HG03439 (cell line): ENCODE measurements around the gene ADARB1.

Source experiments
- ATAC-seq: cut with Tn5 transposase; IDR thresholded peaks from one replicate; pipeline ENCODE4 v1.9.1; 2021; ENCODE audit warnings: mild to moderate bottlenecking, moderate library complexity; ENCODE audit not compliant: unreplicated experiment

Gene ADARB1

DNA sequence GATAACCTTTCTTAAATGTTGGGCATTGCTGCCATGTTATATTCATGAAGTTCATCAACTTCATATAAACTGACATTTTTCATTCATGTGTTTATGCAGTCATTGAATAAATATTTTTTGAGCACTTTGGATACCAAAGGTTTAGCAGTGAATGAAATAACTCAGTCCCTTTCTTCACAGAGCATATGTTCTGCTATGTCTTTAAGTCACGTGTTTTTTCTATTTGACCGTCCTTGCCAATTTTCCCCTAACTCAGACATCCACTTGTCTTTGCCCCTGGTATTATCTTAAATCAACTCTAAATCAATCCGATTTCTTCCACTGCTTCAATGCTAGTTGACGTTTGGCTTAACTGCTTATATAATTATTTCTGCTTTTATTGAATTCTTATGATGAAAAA is 16.6 kb downstream of the ADARB1 start:
- ATAC-seq = no peak

DNA sequence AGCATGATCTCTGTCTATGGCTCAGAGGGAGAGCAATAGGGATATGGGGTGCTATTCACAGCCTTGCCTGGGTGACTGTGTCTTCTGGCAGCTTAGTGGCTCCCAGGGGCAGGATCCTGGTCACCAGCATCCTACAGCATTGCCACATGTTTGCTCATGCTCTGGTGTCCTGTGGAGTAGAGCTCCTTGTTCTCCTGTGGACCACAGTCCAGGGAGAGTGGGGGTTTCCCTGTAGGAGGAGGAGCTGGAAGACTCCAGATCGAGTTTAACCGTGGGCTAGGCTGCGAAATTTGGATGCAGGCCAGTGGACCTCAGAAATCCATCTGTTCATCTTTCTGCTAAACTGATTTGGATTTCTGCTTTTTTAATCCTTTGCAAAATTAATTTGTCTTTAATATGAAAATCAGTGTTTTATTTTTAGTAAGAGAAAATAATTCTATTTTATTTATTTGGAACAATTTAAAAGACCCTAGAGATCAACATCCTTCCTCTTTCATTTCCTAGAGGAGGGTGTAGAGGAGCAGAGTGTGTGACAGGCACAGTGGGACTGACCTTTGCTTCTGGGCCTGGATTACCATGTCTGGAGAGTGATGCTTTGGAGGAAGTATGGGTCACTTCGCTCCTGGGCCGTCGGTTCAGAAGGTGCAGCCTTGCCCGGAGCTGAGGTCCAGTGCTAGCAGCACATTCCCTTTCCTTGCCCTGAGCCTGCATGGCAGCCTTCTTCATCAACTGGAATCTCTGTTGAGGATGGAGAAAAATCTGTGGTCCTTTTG is 17.4 kb downstream of the ADARB1 start:
- ATAC-seq = no peak

DNA sequence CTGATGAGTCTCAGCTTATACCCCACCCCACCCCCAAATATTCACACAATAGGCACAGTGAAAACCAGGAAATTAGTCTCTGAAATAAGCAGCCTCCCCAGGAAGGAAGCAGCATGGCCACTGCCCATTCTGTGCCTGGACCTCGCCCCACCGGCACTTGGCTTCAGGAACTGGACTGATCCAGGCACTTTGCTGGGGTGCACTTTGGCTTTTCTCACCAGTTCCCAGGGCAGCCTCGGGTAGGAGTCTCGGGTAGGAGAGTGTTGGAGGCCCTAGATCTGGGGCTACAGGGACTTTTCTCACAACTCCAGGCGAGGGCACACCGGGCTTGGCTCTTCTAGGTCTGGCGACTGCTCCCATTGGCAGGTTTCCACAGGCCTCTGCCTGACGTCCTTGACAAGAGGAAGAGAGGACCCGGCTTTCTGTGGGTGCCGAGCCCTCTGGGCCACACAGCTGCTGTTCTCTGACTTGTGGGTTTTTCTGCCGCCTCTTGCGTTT is 18.7 kb downstream of the ADARB1 start:
- no peak for ATAC-seq

- no peak for ATAC-seq
Observed at GRCh38 chr21:45094412-45094811, 20.0 kb downstream of the ADARB1 start.

GRCh38 chr21:45095505-45095904 is 21.1 kb downstream of the ADARB1 start:
- ATAC-seq = no peak

GRCh38 chr21:45096217-45096616 is 21.8 kb downstream of the ADARB1 start:
- ATAC-seq = no peak

- ATAC-seq = no peak
Observed at GRCh38 chr21:45097827-45098387, 23.5 kb downstream of the ADARB1 start.

DNA sequence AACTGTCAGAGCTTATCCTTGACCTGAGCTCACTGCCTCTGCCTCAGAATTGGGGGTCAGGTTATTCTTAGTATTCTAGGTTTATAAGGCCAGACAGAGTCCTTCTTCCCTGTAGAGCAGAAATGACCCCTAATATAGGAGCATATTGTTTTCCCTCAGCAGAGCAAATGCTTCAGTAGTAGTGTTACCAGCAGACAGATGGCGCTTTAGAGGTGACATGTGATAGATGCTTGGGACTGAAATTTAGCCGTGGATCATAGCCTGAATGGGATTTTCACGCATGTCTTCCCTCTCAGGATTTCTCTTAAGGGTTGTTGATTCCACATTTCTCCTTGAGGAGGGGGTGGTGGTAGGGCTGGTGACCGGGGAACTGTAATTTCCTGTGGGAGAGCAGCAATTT is 24.5 kb downstream of the ADARB1 start:
- no peak for ATAC-seq

GRCh38 chr21:45099571-45099970 is 25.2 kb downstream of the ADARB1 start:
- no peak for ATAC-seq

DNA sequence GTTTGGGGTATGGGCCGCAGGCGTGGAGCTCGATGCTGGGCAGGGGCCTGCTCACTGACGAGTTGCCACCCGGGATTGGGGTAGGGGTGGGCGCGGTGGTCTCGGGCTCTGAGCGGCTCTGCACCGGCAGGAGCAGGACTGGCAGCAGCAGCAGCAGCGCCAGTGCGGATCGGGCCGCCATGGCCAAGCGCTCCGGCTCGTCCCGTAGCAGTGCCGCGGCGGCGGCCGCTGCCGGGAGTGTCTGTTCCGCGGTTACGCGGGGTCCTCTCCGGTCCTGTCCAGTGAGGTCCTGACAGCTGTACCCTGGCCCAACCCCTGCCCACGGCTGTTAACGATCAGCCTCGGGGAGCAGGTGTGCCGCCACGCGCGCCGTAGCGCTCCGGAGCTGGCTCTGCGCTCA is 26.5 kb downstream of the ADARB1 start:
- ATAC-seq = no peak

- no peak for ATAC-seq
Observed at GRCh38 chr21:45102391-45102932, 28.1 kb downstream of the ADARB1 start.

DNA sequence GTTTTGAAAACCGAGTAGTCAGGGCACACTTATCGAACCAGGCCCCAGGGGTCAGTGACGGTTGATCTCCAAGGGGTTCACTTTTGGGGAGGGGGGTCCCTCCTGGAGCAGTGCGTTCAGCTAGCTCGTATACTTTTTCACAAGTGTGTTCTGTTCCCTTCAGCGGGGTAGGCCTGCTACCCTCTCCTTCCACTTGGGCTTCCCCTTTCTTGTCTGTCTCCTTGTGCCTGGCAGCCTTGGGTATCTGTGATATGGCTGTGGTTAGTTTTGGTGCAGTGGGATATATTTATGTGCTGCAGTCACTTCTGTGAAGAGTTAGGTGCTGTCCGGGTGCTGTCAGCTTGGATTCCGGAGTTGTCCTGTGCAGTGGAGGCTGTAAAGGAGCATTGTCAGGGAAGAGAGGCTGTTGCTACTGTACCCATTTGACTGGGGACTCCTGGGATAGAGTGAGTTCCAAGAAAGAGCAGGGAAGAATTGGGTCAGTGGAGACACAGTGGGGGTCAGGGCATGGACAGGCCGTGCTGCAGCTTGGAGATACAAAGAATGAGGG is 29.7 kb downstream of the ADARB1 start:
- no peak for ATAC-seq

DNA sequence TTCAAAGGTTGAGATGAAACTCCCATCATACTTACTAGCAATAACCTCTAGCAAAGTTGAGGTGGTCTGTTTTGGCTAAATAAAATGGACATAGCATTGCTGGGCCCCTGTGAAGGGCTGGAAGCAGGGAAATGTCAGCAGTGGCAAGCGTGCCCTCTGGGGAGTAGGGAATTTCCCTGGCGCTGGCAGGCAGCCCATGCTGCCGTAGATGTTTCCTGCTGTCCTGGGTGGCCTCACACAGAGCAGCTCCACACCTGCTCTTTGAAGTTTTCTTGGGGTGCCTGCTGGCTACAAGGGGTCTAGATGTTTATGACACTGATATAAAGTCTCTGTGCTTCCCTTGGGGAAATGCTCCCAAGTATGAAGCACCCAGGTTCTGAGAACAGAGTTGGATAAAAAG is 30.2 kb downstream of the ADARB1 start:
- no peak for ATAC-seq

GRCh38 chr21:45105906-45106485 is 31.6 kb downstream of the ADARB1 start:
- ATAC-seq = no peak

DNA sequence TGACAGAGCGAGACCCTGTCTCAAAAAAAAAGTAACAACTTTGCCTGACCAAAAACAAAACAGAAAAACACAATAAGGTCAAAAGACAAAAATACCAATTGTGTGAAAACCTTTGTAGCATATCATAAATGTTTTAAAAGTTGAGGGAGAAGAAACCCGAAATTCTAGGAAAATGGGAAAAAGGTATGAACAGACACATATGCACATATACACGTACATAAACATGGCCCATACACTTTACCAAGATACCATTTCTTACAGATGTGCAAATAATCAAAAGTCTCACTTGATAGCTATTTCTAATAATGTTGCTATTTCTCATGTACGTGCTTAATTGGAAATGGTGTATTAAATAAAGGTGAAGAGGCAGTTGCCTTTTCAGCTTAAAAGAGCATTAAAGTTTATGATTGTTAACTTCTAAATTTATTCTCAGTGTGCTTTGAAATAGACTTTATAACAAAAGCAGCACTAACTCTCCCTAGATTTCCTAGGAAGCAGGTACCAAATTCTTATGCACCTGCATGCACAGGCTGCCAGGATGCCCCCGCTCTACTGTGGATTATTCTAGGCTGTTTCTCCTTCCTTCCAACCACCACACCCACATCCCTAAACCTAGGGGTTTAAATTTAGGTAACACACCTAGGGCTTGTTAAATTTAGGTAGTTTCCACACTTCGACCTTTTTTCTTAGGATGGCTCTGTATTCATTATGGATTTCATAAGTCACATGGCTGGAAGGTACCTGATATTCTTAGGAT is 33.8 kb downstream of the ADARB1 start:
- no peak for ATAC-seq

DNA sequence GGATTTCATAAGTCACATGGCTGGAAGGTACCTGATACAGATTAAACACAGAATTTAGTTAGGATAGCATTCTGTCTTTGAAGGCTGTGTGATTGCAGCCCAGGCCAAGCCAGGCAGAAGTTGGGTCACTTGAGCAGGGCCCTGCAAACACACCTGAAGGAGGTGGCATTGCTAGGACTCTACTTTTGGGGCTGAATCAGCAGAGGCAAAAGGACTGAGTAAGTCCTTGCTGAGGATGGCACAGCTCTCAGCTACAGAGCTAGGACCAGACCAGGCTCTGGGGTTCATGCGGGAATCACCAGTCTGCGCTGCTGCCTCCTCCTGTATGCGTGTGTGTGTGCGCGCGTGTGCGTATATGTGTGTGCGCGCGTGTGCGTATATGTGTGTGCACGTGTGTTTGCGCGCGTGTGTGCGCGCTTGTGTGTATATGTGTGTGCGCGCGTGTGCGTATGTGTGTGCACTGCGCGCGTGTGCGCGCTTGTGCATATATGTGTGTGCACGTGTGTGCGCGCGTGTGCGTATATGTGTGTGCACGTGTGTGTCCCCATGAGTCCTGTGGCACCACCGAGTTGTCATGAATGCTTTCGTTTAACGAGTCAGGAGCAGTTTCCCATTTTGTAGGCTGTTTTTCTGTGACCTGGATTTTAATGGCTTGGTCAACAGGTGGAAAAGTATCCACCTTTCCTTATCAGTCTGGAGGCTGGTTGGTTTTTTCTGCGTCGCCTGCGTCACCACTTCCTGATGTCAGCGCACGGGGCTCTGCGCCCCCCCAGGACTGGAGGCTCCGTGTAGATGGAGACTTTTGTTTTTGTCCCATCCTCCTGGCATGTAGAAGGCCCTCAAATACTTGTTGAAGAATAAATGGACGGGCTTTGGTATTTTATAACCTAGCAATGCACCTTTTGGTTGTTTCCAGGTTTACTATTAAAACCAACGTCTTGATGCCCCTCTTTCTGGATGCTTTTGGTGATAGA is 34.7 kb downstream of the ADARB1 start:
- ATAC-seq = no peak

GRCh38 chr21:45109831-45110492 is 35.6 kb downstream of the ADARB1 start:
- ATAC-seq = peak; percentile 83

DNA sequence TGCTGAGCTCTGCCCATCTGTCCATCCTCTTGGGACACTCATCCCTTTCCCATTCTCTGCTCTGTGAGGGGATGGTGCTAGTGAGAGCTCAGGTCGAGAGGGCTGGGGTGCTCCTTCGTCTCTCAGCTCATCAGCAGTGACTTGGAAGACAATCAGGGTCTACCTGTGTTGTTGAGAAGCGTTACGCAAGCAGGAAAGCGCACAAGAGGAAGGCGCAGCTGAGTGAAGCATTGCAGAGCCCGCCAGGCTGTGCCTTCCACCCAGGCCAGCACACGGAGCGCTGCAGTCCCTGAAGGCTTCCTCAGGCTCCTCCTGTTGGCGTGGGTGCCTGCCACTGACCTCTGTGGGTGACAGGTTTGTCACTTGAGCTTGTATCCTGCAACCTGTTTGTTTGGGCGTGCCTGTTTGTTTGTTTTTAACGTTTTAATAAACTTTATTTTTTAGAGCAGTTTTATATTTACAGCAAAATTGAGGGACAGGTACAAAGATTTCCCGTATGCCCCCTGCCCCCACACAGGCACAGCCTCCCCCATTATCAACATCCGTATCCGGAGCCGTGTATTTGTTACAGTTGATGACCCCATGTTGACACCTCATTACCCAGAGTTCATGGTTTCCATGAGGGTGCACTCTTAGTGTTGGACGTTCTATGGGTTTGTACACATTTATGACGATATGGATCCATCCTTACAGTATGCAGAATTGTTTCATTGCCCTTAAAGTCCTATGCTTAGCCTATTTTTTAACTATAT is 36.7 kb downstream of the ADARB1 start:
- no peak for ATAC-seq

- no peak for ATAC-seq
Observed at GRCh38 chr21:45111703-45112102, 37.3 kb downstream of the ADARB1 start.
